Brain microvascular endothelial cell (primary cell): Measurements from ENCODE around the gene USF1.

Experiments
- DNase-seq: peaks from one replicate; pipeline ENCODE4 v3.0.0-alpha.2; 2020
- H3K27ac ChIP-seq: fragments of 250-450 bp; sonication (Bioruptor Pico); 2 replicates; pipeline ENCODE4 v1.5.1; 2020; ENCODE audit warnings: mild to moderate bottlenecking, moderate library complexity
- H3K27me3 ChIP-seq: fragments of 250-450 bp; sonication (Bioruptor Pico); replicated peaks from 2 replicates; pipeline ENCODE4 v1.5.1; 2020; ENCODE audit warnings: mild to moderate bottlenecking
- H3K36me3 ChIP-seq: fragments of 250-450 bp; sonication (Bioruptor Pico); replicated peaks from 2 replicates; pipeline ENCODE4 v1.5.1; 2020; ENCODE audit warnings: mild to moderate bottlenecking
- H3K4me3 ChIP-seq: 2 replicates; pipeline ENCODE4 v1.5.1; 2011; ENCODE audit warnings: low read depth, mild to moderate bottlenecking, control low read depth, low read length, moderate library complexity
- CTCF ChIP-seq: IDR thresholded peaks from 2 replicates; pipeline ENCODE4 v1.5.1; 2011; ENCODE audit warnings: low read depth, mild to moderate bottlenecking, moderate library complexity, low read length, control low read depth, inconsistent platforms; ENCODE audit errors: missing control alignments
- in situ Hi-C: cut with HindIII; loops from 2 replicates; pipeline ENCODE4 v1.10.0; 2017; ENCODE audit warnings: low sequenced_read_pairs, low pct_ligation_motif_present

USF1 gene

GRCh38 chr1:161081519-161081918 is 35.7 kb upstream of the USF1 start:
- no peaks in the 10 kb centered on the region for H3K36me3 ChIP-seq
- in situ Hi-C loops: no loop called here
- DNase-seq: no peak
- TF ChIP-seq CTCF: no peak
- no peak overlapping the region for H3K4me3 ChIP-seq
- H3K27me3 ChIP-seq: no peaks in the 10 kb centered on the region
- H3K27ac ChIP-seq: no peak overlapping the region

- Histone ChIP-seq H3K27me3 (no peaks in the 10 kb centered on the region), H3K36me3 (no peaks in the 10 kb centered on the region), H3K4me3 (no peak overlapping the region), H3K27ac (no peak overlapping the region)
- no peak for TF ChIP-seq CTCF
- in situ Hi-C loops: no loop called here
- DNase-seq: no peak
These were observed 34.9 kb upstream of the USF1 start for GRCh38 chr1:161080441-161081405.

GRCh38 chr1:161079436-161080110 is 33.8 kb upstream of the USF1 start:
- H3K36me3 ChIP-seq: no peaks in the 10 kb centered on the region
- no peak overlapping the region for H3K4me3 ChIP-seq
- no peaks in the 10 kb centered on the region for H3K27me3 ChIP-seq
- in situ Hi-C loops: no loop called here
- no peak for DNase-seq
- no peak overlapping the region for H3K27ac ChIP-seq
- peak; percentile 26 for TF ChIP-seq CTCF

GRCh38 chr1:161077426-161077825 is 31.6 kb upstream of the USF1 start:
- no peak overlapping the region for H3K4me3 ChIP-seq
- H3K27ac ChIP-seq: no peak overlapping the region
- no peak for DNase-seq
- no peaks in the 10 kb centered on the region for H3K27me3 ChIP-seq
- no peaks in the 10 kb centered on the region for H3K36me3 ChIP-seq
- in situ Hi-C loops: no loop called here
- no peak for TF ChIP-seq CTCF

GRCh38 chr1:161076410-161076809 is 30.6 kb upstream of the USF1 start:
- no peak for DNase-seq
- H3K36me3 ChIP-seq: no peaks in the 10 kb centered on the region
- H3K27ac ChIP-seq: no peak overlapping the region
- H3K27me3 ChIP-seq: no peaks in the 10 kb centered on the region
- in situ Hi-C loops: no loop called here
- H3K4me3 ChIP-seq: no peak overlapping the region
- TF ChIP-seq CTCF: no peak
